ENCODE measurements around the gene WEE1. TPM values are rescaled to one million over a fixed set of nuclear protein-coding genes. Genes with fewer than 3 reads are reported as not detected.

The WEE1 gene
- total RNA-seq, 1 donor = 32.2 TPM

- H3K79me2 ChIP-seq (ENCODE audit: insufficient read depth, low read length) = no peaks in the 10 kb centered on the region
- H3K27me3 ChIP-seq (ENCODE audit: insufficient read depth, low read length) = no peaks in the 10 kb centered on the region
- H3K4me1 ChIP-seq (ENCODE audit: insufficient read depth, low read length) = peaks cover 15% of the 10 kb centered on the region
- no peak for DNase-seq (ENCODE audit: insufficient read length, low spot score, missing footprints)
- TF ChIP-seq CTCF (IDR thresholded peaks at IDR 0.05; ENCODE audit: extremely low read depth, low read depth, low read length) = no peak
- H3K4me2 ChIP-seq (ENCODE audit: insufficient read depth, low read length) = no peak overlapping the region
- H3K27ac ChIP-seq (ENCODE audit: low read depth, low read length) = no peak overlapping the region
- H4K20me1 ChIP-seq (ENCODE audit: insufficient read depth, low read length) = no peaks in the 10 kb centered on the region
- H3K9me3 ChIP-seq (ENCODE audit: low read depth, low read length) = no peaks in the 10 kb centered on the region
- H3K4me3 ChIP-seq (ENCODE audit: insufficient read depth, low read length) = no peak overlapping the region
- H2AFZ ChIP-seq (ENCODE audit: low read length) = no peak overlapping the region
- H3K36me3 ChIP-seq (ENCODE audit: insufficient read depth, low read length) = no peaks in the 10 kb centered on the region
Measured at GRCh38 chr11:9609002-9609759, 35.7 kb downstream of the WEE1 start.

- TF ChIP-seq CTCF (IDR thresholded peaks at IDR 0.05; ENCODE audit: extremely low read depth, low read depth, low read length) = no peak
- Histone ChIP-seq H3K27ac (ENCODE audit: low read depth, low read length) (no peak overlapping the region), H3K9me3 (ENCODE audit: low read depth, low read length) (no peaks in the 10 kb centered on the region), H3K4me2 (ENCODE audit: insufficient read depth, low read length) (no peak overlapping the region), H3K27me3 (ENCODE audit: insufficient read depth, low read length) (no peaks in the 10 kb centered on the region), H4K20me1 (ENCODE audit: insufficient read depth, low read length) (no peaks in the 10 kb centered on the region), H2AFZ (ENCODE audit: low read length) (peak overlapping the region; percentile 12), H3K4me3 (ENCODE audit: insufficient read depth, low read length) (no peak overlapping the region), H3K36me3 (ENCODE audit: insufficient read depth, low read length) (no peaks in the 10 kb centered on the region), H3K4me1 (ENCODE audit: insufficient read depth, low read length) (peaks cover 22% of the 10 kb centered on the region), H3K79me2 (ENCODE audit: insufficient read depth, low read length) (no peaks in the 10 kb centered on the region)
- DNase-seq (ENCODE audit: insufficient read length, low spot score, missing footprints) = no peak
Measured at GRCh38 chr11:9609841-9610240, 36.4 kb downstream of the WEE1 start.

- Histone ChIP-seq H3K9me3 (ENCODE audit: low read depth, low read length) (no peaks in the 10 kb centered on the region), H4K20me1 (ENCODE audit: insufficient read depth, low read length) (no peaks in the 10 kb centered on the region), H2AFZ (ENCODE audit: low read length) (peak overlapping the region; percentile 70), H3K79me2 (ENCODE audit: insufficient read depth, low read length) (no peaks in the 10 kb centered on the region), H3K4me1 (ENCODE audit: insufficient read depth, low read length) (peaks cover 34% of the 10 kb centered on the region), H3K4me3 (ENCODE audit: insufficient read depth, low read length) (peak overlapping the region; percentile 72), H3K27ac (ENCODE audit: low read depth, low read length) (peak overlapping the region; percentile 97), H3K36me3 (ENCODE audit: insufficient read depth, low read length) (no peaks in the 10 kb centered on the region), H3K4me2 (ENCODE audit: insufficient read depth, low read length) (peak overlapping the region; percentile 86), H3K27me3 (ENCODE audit: insufficient read depth, low read length) (no peaks in the 10 kb centered on the region)
- peak; percentile 94 for DNase-seq (ENCODE audit: insufficient read length, low spot score, missing footprints)
- peak; percentile 99 for TF ChIP-seq CTCF (IDR thresholded peaks at IDR 0.05; ENCODE audit: extremely low read depth, low read depth, low read length)
Measured at GRCh38 chr11:9613118-9613829, 39.8 kb downstream of the WEE1 start.

Measured in osteoblast (primary cell).